Measurements from ENCODE around the gene TPGS1. TPM values are rescaled to one million over a fixed set of nuclear protein-coding genes. Genes with fewer than 3 reads are reported as not detected.

Gene TPGS1, protein sequence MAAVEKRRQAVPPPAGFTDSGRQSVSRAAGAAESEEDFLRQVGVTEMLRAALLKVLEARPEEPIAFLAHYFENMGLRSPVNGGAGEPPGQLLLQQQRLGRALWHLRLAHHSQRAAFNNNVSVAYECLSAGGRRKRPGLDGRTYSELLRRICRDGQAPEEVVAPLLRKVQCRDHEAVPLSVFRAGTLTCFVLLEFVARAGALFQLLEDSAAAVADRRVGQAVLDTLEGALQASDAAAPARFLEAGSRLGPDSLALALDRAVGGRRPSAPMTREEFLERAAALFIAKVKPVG
- total RNA-seq (2014; rRNA removed; shearing (Covaris generic)): 40.7 and 48.2 TPM in 2 replicates
- 24.0 and 37.4 TPM in 2 replicates for polyA plus RNA-seq (2015; cell fraction: cytosol; rRNA removed)
- 20.6 and 23.8 TPM in 2 replicates for polyA plus RNA-seq (2015; cell fraction: nucleus; rRNA removed)

DNA sequence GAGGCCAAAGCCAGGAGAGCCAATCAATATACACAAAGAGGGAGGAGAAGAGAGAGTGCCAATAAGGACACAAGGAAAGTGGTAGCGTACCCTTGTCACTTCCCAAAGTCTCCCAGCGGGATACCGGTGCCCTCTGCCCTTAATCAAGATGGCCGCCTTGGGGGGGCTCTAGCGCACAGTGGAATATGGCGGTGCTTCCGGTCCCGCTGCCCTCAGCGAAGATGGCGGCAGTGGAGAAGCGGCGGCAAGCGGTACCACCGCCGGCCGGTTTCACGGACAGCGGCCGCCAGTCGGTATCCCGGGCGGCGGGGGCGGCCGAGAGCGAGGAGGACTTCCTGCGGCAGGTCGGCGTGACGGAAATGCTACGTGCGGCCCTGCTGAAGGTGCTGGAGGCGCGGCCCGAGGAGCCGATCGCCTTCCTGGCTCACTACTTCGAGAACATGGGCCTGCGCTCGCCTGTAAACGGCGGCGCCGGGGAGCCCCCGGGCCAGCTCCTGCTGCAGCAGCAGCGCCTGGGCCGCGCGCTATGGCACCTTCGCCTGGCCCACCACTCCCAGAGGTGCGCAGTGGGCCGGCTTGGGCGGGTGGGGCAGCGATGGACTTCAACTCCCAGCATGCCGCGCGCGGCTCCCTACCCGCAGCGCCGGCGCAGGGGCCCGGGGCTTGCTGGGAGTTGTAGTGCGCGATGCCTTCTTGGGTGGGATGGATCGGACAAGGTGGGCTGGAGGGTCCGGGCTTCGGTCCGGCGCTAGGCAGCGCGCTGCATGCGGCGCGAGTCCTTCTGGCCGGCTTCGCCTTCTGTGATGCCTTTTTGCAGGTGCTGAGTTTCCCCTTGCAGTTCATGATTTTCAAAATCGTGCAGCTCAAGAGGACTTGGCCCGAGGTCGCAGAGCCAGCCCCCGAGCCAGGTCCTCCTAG, at the start of gene TPGS1:
Gene TPGS1 (plus strand): TSS at position 212 of the 918 bp plus-strand sequence. CDS start 10 bp downstream, at position 222.
- peak; percentile 80 for DNase-seq (ENCODE audit: low read depth)

DNA sequence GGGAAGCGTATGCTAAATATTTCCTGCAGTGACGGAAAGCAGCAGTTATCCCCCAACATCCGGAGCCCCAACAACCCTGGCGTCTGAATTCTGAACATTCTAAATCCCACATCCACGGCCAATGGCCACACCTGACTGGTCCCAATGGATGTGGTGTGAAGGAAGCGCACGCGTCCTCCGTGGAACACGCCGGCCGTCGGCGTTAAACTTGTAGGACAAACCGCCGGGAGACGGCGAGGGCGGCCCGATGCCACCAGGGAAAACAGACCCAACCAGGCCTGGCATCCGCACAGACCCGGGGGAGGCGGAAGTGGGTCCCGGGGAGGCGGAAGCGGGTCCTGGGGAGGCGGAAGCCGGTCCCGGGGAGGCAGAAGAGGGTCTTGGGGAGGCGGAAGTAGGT, 49.7 kb upstream of the TPGS1 start:
- no peak for DNase-seq (ENCODE audit: low read depth)

DNA sequence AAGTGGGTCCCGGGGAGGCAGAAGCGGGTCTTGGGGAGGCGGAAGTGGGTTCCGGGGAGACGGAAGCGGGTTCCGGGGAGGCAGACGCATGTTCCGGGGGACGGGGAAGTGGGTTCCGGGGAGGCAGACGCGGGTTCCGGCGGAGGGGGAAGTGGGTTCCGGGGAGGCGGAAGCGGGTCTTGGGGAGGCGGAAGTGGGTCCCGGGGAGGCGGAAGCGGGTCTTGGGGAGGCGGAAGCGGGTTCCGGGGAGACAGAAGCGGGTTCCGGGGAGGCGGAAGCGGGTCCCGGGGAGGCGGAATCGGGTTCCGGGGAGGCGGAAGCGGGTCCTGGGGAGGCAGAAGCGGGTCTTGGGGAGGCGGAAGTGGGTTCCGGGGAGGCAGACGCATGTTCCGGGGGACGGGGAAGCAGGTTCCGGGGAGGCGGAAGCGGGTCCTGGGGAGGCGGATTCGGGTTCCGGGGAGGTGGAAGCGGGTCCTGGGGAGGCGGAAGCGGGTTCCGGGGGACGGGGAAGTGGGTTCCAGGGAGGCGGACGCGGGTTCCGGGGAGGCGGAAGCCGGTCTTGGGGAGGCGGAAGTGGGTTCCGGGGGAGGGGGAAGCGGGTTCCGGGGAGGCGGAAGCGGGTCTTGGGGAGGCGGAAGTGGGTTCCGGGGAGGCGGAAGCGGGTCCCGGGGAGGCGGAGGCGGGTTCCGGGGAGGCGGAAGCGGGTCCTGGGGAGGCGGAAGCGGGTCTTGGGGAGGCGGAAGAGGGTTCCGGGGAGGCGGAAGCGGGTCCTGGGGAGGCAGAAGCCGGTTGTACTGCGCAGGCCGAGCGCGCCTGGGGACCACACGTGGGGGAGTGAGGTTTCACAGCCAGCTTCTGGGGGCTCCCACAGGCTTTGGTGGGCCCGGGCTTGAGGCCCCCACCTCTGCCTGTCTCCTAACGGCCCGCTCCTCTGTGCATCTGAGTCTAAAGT, 48.9 kb upstream of the TPGS1 start:
- DNase-seq (ENCODE audit: low read depth): no peak

DNA sequence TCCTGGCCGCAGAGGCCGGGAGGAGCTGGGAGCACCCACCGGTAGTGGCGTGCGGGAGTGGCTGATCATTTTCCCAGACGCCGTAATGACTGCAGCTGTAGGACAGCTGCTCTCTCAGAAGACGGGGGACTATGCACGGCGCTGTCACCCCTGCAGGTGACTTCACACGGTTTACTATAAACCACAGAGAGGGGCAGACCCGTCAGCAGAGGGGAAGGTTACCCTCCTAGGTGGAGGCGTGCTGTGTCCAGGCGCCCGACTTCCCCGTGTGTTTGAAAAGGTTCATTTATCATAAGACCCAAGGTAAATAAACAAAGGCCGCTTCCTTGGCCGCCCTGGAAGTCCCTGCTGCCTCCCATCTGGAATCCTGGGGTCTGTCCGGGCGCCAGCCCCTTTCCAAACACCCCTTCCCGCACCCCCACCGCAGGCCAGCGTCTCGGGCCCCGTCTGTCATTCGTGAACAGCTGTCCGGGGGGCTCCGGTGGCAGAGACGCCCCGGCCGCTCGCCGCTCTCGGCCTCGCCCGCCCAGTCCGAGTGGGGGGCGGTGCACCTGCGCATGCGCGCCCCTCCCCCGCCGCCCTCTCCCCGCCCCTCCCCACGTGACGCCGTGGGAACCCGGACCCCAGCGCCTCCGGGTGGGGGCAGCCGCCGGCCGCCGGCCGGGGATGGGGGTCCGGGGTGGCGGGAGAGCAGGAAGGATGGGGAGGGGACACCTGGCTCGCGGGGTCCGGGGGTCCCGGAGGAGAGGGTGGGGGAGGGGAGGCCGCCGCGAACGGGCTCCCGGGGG, 47.4 kb upstream of the TPGS1 start:
- DNase-seq (ENCODE audit: low read depth): no peak

DNA sequence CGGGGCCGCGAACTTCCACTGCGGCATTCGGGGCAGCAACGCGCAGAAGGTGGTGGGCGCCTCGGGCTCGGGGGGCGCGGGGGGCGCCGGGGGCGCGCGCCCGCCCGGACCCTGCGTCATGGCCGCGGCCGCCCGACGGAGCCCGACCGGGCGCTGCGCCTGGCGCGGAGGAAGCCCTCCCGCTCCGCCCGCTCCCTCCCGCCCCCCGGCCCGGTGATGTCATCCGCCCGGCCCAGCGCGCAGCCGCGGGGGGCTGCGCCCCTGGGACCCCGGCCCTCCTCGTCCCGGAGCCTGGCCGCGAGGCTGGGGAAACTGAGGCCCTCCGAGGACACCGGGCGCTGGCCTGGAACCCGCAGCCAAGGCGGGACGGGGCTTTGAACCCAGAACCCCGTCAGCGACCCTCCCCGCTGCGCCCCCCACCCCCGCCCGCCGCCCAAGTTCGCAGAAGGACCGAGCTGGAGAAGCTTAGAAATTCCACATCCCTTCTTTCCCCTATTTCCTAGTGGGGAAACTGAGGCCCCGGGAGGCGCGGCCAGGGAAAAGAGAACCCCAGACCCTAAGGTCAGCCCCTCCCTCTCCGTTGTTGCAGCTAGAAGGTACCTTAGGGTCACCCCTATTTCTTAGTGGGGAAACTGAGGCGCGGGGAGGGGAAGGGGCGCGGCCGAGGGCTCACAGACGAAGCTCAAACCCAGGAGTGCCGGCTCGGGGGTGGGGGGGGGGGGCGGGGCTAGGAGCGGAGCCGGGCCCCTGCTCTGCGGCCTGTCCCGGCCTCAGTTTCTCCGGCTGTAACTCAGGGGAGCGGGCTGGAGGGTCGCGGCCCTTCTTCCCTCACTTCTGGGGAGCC, 46.2 kb upstream of the TPGS1 start, which contains the start of gene SHC2:
Gene SHC2 (minus strand): TSS at position 157 of the 844 bp plus-strand sequence. CDS start 37 bp downstream, at position 120.
- no peak for DNase-seq (ENCODE audit: low read depth)

DNA sequence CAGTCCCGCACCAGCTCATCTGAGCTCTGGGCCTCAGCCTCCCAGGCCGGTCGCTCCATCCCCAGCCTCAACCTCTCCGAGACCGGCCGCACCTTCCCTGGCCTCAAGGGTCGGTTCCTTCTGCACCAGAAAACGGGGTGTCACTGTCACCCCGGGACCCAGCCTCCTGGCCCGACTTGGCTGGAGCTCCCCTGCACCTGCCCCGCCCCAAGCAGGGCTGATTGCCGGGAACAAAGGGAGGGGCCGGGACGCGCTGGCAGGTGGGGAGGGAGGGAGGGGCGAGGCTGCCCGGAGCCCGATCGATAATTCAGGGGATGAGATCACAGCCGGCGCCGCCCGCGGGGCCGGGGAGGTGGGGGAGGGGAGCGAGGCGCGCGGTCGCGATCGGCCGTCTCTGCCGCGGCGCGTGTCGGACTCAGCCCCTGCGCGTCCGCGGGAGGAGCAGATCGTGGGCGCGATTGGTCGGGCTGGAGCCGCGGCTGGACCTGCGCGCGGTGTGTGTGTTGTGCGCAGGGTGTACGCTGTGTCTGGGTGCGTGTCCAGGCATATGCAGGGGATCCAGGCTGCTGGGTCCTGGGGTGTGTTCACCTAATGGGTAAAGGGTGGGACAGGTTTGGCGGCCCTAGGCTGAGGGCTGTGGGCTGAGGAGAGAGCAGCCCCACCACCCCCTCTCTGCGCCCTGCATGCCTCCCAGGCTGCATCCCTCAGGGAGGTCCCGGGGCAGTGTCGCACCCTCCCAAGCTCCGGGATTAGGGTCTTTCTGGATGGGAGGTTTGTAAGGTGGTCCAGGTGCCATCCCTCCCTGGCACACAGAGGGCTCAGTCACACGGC, 45.4 kb upstream of the TPGS1 start:
- no peak for DNase-seq (ENCODE audit: low read depth)

DNA sequence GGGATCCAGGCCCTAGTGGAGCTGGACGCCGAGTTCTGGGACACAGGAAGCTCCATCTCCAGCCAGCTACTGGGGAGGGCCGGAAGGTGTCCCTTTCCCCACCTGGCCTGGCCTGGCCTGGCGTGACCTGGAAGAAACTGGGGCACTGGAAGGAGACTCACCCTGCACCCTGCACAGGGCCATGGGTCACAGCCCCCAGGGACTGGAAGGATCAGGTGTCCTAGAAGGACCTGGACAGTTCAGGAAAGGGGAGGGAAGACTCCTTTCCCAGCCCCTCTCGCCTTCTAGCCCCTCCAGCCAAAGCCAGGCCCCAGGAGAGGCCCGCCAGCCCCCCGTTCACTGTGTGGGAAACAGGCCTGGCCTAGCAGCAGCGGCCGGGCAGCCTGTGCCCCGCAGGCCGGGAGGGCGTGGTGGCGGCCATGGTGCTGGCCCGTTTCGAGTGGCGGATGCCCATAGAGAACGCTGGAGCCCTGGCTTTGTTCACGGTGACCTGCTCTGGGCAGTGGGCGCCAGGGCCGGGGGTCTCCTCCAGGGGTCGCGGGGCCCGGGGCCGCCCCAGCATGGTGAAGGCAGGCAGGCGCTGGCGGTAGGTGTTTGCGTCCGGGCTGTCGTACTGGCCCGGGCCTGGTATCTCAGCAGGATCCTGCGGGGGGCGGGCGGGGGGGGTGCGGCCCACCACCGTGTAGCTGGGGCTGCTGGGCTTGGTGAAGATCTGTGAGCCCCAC, 43.7 kb upstream of the TPGS1 start:
- no peak for DNase-seq (ENCODE audit: low read depth)

DNA sequence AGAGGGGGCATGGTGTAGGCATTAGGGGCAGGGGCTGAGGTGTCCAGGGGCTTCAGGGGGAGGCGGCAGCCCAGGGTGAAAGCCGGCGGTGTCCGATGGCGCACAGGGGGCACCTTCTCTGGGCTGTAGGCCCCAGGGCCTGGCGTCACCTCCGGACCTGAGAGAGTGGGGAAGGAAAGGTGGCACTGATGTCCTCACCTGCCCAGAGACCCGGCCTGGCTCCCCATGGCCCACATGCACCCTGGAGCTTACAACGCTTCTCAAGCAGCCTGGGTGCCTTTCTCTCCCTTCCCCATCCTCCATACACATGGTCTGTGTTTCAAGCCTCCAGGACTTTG, 43.1 kb upstream of the TPGS1 start:
- no peak for DNase-seq (ENCODE audit: low read depth)

DNA sequence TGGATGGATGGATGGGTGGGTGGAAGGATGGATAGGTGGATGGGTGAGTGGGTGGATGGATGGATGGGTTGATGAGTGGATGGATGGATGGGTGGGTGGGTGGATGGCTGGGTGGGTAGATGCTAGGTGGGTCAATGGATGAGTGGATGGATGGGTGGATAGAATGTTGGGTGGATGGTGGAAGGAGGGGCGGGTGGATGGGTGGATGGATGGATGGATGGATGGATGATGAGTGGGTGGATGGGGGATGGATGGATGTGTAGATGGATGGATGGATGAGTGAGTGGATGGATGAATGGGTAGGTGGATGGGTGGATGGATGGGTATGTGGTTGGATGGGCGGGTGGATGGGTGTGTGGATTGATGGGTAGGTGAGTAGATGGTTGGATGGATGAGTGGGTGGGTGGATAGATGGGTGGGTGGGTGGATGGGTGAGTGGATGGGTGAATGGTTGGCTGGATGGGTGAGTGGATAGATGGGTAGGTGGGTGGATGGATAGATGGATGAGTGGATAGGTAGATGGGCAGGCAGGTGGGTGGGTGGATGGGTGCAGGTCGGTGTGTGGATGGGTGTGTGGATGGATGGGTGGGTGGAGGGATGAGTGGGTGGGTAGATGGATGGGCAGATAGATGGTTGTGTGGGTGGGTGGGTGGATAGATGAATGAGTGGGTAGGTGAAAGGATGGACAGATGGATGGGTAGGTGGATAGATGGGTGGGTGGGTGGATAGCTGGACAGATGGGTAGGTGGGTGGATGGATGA, 42.1 kb upstream of the TPGS1 start:
- no peak for DNase-seq (ENCODE audit: low read depth)

DNA sequence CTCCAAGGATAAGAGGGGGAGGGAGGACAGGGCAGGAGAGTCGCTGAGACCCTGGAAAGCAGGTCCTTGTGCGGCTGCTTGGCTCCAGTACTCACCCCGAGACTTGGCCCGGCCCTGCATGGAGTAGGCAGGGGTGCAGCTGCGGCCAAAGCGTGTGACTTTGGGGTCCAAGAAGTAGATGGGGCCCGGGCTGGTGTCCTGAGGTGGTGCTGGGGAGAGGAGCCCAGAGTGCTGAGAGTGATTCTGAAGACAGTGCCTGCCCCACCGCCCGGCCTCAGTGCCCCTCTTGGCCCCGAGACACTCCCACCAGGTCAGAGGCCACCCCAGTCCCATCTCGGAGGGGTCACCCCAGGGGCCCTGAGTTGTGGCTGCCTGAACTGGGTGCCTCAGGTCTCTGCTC, 39.7 kb upstream of the TPGS1 start:
- DNase-seq (ENCODE audit: low read depth): no peak

DNA sequence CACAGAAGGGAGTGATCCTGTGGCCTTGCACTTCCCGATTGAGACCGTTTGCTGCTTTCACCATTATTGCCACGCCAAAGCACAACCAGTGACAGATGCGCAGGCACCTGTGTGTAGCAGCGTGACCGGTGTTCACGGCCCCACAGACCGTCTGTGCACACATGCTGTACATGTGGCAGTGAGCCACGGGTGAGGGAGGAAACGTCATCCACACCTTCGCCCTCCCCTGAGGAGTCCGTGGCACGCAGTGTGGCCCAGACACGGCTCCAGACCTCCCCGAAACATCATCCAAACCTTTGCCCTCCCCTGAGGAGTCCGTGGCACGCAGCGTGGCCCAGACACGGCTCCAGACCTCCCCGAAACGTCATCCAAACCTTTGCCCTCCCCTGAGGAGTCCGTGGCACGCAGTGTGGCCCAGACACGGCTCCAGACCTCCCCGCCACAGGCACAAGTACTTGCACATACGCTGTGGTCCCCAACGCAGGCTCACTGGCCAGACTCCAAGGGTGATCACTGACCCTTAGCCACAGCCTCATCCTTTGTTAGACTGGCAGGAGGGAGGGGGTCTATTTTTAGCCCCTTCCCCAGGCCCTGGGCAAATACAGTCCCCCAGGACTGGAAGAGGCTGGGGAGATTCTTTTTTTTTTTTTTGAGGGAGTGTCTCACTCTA, 38.6 kb upstream of the TPGS1 start:
- no peak for DNase-seq (ENCODE audit: low read depth)

DNA sequence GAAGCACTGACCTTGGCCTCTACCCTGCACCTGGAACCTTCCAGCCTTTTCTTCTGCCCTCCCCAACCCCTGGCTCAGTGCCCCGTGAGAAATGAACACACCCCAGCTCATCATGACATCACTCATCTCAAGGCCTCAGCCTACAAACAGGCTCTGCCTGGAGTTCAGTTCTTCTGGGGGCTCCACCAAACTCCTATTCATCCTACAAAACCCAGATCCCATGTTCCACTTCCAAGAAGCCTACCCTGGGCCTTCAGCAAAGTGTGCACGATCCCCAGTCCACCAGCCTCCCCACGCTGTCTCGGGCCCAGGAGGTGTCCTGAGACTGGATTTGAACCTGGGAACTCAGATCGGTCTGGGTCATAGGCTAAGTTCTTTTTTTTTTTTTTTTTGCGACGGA, 37.5 kb upstream of the TPGS1 start:
- DNase-seq (ENCODE audit: low read depth): no peak

DNA sequence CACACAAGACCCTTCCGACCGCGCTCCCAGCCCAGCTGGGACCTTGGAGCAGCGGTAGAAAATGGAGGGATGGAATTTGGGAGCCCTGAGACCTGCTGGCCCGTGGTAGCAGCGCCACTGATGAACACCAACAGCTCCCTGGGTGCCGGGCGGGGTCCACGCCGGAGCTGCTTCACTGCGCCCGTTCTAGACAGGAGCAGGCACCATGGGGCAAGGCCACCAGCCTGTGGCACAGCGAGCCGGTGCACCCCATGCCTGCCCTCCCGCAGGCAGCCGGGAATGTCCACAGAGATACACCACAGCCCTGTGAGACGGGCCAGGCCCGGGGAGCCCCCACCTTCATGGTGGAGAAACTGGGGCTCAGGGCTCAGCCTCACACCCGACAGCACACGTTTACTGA, 36.6 kb upstream of the TPGS1 start:
- no peak for DNase-seq (ENCODE audit: low read depth)

DNA sequence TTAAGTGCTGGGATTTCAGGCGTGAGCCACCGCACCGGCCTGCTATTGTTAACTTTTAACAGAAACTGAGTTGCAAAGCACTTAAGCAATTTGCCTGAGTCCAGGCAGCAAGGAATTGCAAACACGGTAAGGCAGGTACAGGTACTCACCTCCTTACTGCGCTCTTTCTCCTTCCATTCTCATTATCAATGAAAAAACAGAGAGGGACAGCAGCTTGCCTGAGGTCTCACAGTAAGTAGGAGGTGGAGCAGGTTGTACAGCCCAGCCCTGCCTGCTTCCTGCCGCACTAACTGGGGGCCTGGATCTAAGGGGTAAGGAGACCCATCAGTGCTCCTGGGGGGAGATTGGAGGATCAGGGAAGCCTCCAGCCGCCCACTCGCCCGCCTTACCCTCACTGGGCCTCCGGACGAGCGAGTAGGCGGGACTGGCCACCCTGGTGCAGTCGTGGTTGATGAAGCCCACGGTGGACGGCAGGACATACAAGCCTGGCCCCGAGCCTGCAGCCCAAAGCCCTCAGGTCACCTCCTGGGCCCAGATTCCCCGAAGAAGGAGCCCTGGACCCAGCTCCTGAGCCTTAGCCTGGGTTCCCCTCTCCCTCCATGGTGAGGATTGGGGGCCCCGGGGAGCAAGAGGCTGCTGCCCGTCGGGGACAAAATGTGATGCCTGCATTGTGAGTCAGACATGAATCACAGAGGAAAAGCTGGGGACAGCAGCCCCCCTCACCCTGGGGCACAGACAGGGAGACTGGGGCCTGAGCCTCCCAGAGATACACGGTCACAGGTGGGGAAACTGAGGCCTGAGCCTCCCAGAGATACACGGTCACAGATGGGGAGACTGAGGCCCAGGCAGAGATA, 35.1 kb upstream of the TPGS1 start:
- DNase-seq (ENCODE audit: low read depth): no peak
